Gastrocnemius medialis (tissue), 4 donors: ENCODE data around the gene MAOA.

Source experiments
- POLR2A ChIP-seq, 2 donors: fragments of 450-650 bp; IDR thresholded peaks; one replicate each; pipeline ENCODE4 v1.6.1; 2017; ENCODE audit warnings: antibody characterized with exemption in 2 of 2, mild to moderate bottlenecking in 2 of 2, moderate library complexity in 2 of 2
- TF ChIP-seq, protein P1 (sequence below), 5 experiments: fragments of 450-650 bp in 3 of 5; fragments of 200-600 bp in 2 of 5; sonication (generic) in 2 of 5; IDR thresholded peaks in 4 of 5; conservative IDR thresholded peaks in 1 of 5; 1 replicate in 4 of 5; 2 replicates in 1 of 5; pipeline ENCODE4 v1.5.1; 2016 to 2019; ENCODE audit warnings: antibody characterized with exemption in 5 of 5, mild to moderate bottlenecking in 3 of 5, moderate library complexity in 3 of 5

- TF ChIP-seq POLR2A (IDR thresholded peaks at IDR 0.05), result no peak
- TF ChIP-seq, protein P1, sequence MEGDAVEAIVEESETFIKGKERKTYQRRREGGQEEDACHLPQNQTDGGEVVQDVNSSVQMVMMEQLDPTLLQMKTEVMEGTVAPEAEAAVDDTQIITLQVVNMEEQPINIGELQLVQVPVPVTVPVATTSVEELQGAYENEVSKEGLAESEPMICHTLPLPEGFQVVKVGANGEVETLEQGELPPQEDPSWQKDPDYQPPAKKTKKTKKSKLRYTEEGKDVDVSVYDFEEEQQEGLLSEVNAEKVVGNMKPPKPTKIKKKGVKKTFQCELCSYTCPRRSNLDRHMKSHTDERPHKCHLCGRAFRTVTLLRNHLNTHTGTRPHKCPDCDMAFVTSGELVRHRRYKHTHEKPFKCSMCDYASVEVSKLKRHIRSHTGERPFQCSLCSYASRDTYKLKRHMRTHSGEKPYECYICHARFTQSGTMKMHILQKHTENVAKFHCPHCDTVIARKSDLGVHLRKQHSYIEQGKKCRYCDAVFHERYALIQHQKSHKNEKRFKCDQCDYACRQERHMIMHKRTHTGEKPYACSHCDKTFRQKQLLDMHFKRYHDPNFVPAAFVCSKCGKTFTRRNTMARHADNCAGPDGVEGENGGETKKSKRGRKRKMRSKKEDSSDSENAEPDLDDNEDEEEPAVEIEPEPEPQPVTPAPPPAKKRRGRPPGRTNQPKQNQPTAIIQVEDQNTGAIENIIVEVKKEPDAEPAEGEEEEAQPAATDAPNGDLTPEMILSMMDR (IDR thresholded peaks at IDR 0.05 in 4 of 5, conservative IDR thresholded peaks at IDR 0.05 in 1 of 5), result no peak
These were observed 78.3 kb downstream of the MAOA start for GRCh38 chrX:43734444-43734843.
